Esophagus squamous epithelium (tissue), 5 donors: Measurements from ENCODE around the gene SLC31A1. TPM values are rescaled to one million over a fixed set of nuclear protein-coding genes. Genes with fewer than 3 reads are reported as not detected.

Experiments used
- DNase-seq: peaks from one replicate; lab custom pipeline; 2025; lab: John Stamatoyannopoulos, UW
- H3K27ac ChIP-seq, 4 donors: fragments of 200-600 bp; sonication (generic); one replicate each; pipeline ENCODE4 v1.5.1; 2016 to 2019; ENCODE audit warnings: mild to moderate bottlenecking in 1 of 4
- H3K27me3 ChIP-seq, 4 donors: fragments of 200-600 bp; sonication (generic); 1 replicate in 3 of 4; 2 replicates in 1 of 4; pipeline versions ENCODE4 v1.5.1 to v1.6.0; 2017 to 2021; ENCODE audit warnings: antibody characterized with exemption in 1 of 4
- H3K36me3 ChIP-seq, 3 donors: fragments of 200-600 bp; sonication (generic); one replicate each; pipeline ENCODE4 v1.5.1; 2016 to 2019
- H3K4me1 ChIP-seq, 3 donors: fragments of 200-600 bp; sonication (generic); one replicate each; pipeline ENCODE4 v1.5.1; 2017 to 2019
- H3K4me3 ChIP-seq, 4 donors: fragments of 200-600 bp; sonication (generic); 1 replicate in 3 of 4; 2 replicates in 1 of 4; pipeline ENCODE4 v1.5.1; 2016 to 2019; ENCODE audit warnings: mild to moderate bottlenecking in 2 of 4, moderate library complexity in 1 of 4
- H3K9me3 ChIP-seq, 3 donors: fragments of 200-600 bp; sonication (generic); one replicate each; pipeline ENCODE4 v1.5.1; 2016 to 2019
- CTCF ChIP-seq, 6 experiments: fragments of 450-650 bp in 4 of 6; fragments of 200-600 bp in 2 of 6; sonication (generic) in 2 of 6; IDR thresholded peaks; one replicate each; pipeline ENCODE4 v1.5.1; 2016 to 2019; ENCODE audit warnings: antibody characterized with exemption in 6 of 6, mild to moderate bottlenecking in 4 of 6, moderate library complexity in 4 of 6
- POLR2A ChIP-seq, 4 donors: fragments of 450-650 bp; IDR thresholded peaks; one replicate each; pipeline ENCODE4 v1.6.1; 2017; ENCODE audit warnings: antibody characterized with exemption in 4 of 4, mild to moderate bottlenecking in 4 of 4, moderate library complexity in 3 of 4
- WGBS, 2 donors: methylation state at CpG; one replicate each; pipeline ENCODE4 v1.1.5; 2018; 5-methylcytosine and 5-hydroxymethylcytosine counted together
- intact Hi-C: fragments of 100-400 bp; cut with DNase I; formaldehyde crosslinking; loops from one replicate; pipeline ENCODE4 v1.15.0; 2022
- total RNA-seq, 4 donors: library from RNA; depleted of rRNA; stranded (reverse); fragments of >200 nt; gene quantifications; one replicate each; pipeline ENCODE4 v1.1.0, GENCODE V29; 2016
- donor health status: DM: yes; HTN: yes; CAD: no.

SLC31A1 gene
- total RNA-seq, 4 donors from 2014 or later = 11.0 to 23.4 (median 17.8) TPM

GRCh38 chr9:113269355-113269754 is 48.0 kb downstream of the SLC31A1 start:
- no peaks in the 10 kb centered on the region for H3K9me3 ChIP-seq
- intact Hi-C loops = no loop called here
- H3K4me3 ChIP-seq = no peak overlapping the region
- no peaks in the 10 kb centered on the region for H3K27me3 ChIP-seq
- DNase-seq = no peak
- WGBS, 2 donors = 89 to 94% methylated on average over 2 of the region's 2 CpGs
- H3K4me1 ChIP-seq = peaks cover 0 to 7% (median 2%) of the 10 kb centered on the region in 3 donors
- H3K27ac ChIP-seq = no peak overlapping the region
- H3K36me3 ChIP-seq = peaks cover 8 to 74% (median 26%) of the 10 kb centered on the region in 3 donors
- TF ChIP-seq CTCF (IDR thresholded peaks at IDR 0.05) = no peak
- no peak for TF ChIP-seq POLR2A (IDR thresholded peaks at IDR 0.05)

- DNase-seq = no peak
- peaks cover 0 to 12% (median 5%) of the 10 kb centered on the region in 3 donors for H3K4me1 ChIP-seq
- intact Hi-C loops = no loop called here
- no peaks in the 10 kb centered on the region for H3K9me3 ChIP-seq
- no peak for TF ChIP-seq POLR2A (IDR thresholded peaks at IDR 0.05)
- no peak for TF ChIP-seq CTCF (IDR thresholded peaks at IDR 0.05)
- no peak overlapping the region for H3K27ac ChIP-seq
- 78 to 93% methylated on average over 2 of the region's 2 CpGs for WGBS, 2 donors
- H3K36me3 ChIP-seq = peaks cover 8 to 74% (median 26%) of the 10 kb centered on the region in 3 donors
- no peaks in the 10 kb centered on the region for H3K27me3 ChIP-seq
- no peak overlapping the region for H3K4me3 ChIP-seq
Measured at GRCh38 chr9:113269871-113270270, 48.5 kb downstream of the SLC31A1 start.

DNA sequence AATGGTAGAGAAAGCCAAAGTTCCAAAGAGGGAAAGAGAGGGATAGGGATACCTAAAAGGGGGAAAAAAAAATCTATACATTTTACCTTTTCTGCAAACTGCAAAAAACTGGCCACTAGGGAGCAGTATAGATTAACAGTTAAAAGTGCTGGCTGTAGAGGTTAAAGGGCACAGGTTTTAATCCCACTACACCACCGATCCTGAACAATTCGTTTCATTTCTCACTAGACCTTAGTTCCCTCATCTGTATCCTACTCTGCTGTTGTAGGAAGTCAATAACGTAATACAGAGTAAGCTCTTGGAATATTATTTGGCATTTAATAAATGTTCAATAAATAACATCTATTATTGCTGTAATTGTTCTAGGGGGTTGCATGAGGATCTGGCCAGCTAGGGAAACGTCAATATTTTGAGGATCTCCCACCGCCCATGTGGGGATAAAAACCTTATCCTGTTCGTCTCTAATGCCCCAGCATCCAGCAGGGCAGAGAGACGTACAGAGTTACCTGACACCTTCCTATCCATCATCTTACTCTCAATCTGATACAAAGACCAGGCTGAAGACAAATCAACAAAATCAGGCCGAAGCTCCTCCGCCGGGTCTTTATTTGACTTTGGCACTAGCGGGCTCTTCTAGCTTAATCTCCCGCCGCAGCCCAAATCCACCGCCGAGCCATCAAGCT is 53.3 kb downstream of the SLC31A1 start:
- TF ChIP-seq POLR2A (IDR thresholded peaks at IDR 0.05) = no peak
- peak; percentile 49 to 78 (median 68) for TF ChIP-seq CTCF (IDR thresholded peaks at IDR 0.05)
- WGBS, 2 donors = 1 to 2% methylated on average over 7 to 13 of the region's 15 CpGs
- Histone ChIP-seq H3K36me3 (peaks cover 8 to 68% (median 26%) of the 10 kb centered on the region in 3 donors), H3K4me1 (peaks cover 13 to 40% (median 16%) of the 10 kb centered on the region in 3 donors), H3K9me3 (no peaks in the 10 kb centered on the region), H3K27me3 (no peaks in the 10 kb centered on the region), H3K4me3 (peak overlapping the region; percentile 58 to 96 (median 83)), H3K27ac (peak overlapping the region; percentile 92 to 98 (median 94))
- no peak for DNase-seq
- intact Hi-C loops = loop anchor here (5.0 kb wide), 1 partner anchor 133 kb away; no protein-coding TSS in a partner anchor

GRCh38 chr9:113275157-113276131 is 54.1 kb downstream of the SLC31A1 start, which contains the start of the genes CDC26 and PRPF4:
CDC26 (minus strand) TSS chr9:113275572; CDS start chr9:113272507, 3,065 bp downstream.
PRPF4 (plus strand) TSS chr9:113275658; CDS start chr9:113275744, 86 bp downstream.
- H3K27me3 ChIP-seq = no peaks in the 10 kb centered on the region
- peaks cover 13 to 40% (median 16%) of the 10 kb centered on the region in 3 donors for H3K4me1 ChIP-seq
- H3K36me3 ChIP-seq = peaks cover 8 to 68% (median 32%) of the 10 kb centered on the region in 3 donors
- peak; percentile 82 for DNase-seq
- TF ChIP-seq CTCF (IDR thresholded peaks at IDR 0.05) (peak in 1 of 6 experiments; percentile 20), POLR2A (IDR thresholded peaks at IDR 0.05) (peak in 3 of 4 donors; percentile 91 to 97 (median 92))
- peak within 1 kb of the TSS; percentile 58 to 96 (median 83) for H3K4me3 ChIP-seq
- intact Hi-C loops = loop anchor here (5.0 kb wide), 1 partner anchor 132 kb away; no protein-coding TSS in a partner anchor
- H3K9me3 ChIP-seq = no peaks in the 10 kb centered on the region
- WGBS, 2 donors = 0% methylated on average over 8 to 11 of the region's 63 CpGs
- peak within 1 kb of the TSS; percentile 92 to 98 (median 94) for H3K27ac ChIP-seq
